Coronary artery (tissue), 2 donors: ENCODE data around the gene OR14A16.
A peak's percentile ranks its signal among the peaks of the same experiment; 100 is the strongest.

Experiments used
- DNase-seq: peaks from one replicate; pipeline ENCODE4 v3.0.0-alpha.2; 2017; ENCODE audit warnings: low spot score
- H3K27ac ChIP-seq, 2 donors: fragments of 200-600 bp; sonication (generic); one replicate each; pipeline ENCODE4 v1.5.1; 2016 to 2019
- H3K4me3 ChIP-seq: fragments of 200-600 bp; sonication (generic); 2 replicates; pipeline ENCODE4 v1.5.1; 2016; ENCODE audit warnings: mild to moderate bottlenecking, moderate library complexity
- TF ChIP-seq, protein P1 (sequence below): fragments of 200-600 bp; sonication (generic); IDR thresholded peaks from one replicate; pipeline ENCODE4 v1.5.1; 2019; ENCODE audit warnings: antibody characterized with exemption

OR14A16 gene, protein sequence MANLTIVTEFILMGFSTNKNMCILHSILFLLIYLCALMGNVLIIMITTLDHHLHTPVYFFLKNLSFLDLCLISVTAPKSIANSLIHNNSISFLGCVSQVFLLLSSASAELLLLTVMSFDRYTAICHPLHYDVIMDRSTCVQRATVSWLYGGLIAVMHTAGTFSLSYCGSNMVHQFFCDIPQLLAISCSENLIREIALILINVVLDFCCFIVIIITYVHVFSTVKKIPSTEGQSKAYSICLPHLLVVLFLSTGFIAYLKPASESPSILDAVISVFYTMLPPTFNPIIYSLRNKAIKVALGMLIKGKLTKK

DNA sequence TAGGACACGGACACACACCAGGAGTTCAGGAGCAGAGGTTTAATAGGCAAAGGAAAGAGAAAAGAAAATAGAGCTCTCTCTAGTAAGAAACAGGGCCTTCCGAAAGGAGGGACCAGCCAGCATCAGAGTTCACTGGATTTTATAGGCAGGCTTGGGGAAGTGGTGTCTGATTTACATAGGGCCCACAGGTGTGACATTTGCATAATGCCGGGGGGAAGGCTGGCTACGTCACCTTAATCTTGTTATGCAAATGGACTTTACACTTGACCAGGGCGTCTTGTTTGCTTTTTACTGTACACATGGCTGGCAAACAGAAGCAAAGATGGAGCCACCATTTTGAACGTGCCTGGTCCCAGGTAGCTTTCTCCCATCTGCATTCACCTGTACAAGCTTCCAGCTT lies at the start of gene OR14A16:
OR14A16 (minus strand) TSS at position 97 of the 400 bp plus-strand sequence. CDS start 8,390 bp downstream, outside the sequence.
- Histone ChIP-seq H3K27ac (no peak within 1 kb of the TSS), H3K4me3 (no peak within 1 kb of the TSS)
- DNase-seq, result no peak
- TF ChIP-seq, protein P1, sequence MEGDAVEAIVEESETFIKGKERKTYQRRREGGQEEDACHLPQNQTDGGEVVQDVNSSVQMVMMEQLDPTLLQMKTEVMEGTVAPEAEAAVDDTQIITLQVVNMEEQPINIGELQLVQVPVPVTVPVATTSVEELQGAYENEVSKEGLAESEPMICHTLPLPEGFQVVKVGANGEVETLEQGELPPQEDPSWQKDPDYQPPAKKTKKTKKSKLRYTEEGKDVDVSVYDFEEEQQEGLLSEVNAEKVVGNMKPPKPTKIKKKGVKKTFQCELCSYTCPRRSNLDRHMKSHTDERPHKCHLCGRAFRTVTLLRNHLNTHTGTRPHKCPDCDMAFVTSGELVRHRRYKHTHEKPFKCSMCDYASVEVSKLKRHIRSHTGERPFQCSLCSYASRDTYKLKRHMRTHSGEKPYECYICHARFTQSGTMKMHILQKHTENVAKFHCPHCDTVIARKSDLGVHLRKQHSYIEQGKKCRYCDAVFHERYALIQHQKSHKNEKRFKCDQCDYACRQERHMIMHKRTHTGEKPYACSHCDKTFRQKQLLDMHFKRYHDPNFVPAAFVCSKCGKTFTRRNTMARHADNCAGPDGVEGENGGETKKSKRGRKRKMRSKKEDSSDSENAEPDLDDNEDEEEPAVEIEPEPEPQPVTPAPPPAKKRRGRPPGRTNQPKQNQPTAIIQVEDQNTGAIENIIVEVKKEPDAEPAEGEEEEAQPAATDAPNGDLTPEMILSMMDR, result no peak

DNA sequence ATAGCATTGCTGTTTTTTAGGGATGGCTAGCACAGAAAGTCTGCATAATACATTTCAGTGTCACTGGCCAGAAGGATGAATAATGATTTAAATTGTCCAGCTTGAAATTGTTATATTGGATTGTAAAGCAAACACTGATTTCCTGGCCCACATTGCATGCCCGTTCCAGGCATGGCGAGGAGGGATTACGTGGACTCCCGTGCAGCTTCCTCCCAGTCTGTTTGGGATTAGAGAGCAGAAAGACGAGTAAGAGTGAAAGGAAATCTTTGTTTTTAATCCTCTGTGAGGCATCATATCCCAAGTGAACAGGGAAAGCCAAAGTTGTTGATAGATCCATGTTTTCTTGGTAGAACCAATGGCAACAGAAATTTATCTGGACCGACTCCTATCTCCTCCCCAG lies 41.5 kb upstream of the OR14A16 start:
- Histone ChIP-seq H3K27ac (no peak overlapping the region), H3K4me3 (no peak overlapping the region)
- TF ChIP-seq, protein P1, result no peak
- DNase-seq, result no peak

- TF ChIP-seq, protein P1, result no peak
- Histone ChIP-seq H3K4me3 (no peak overlapping the region), H3K27ac (no peak overlapping the region)
- no peak for DNase-seq
These were observed 40.7 kb upstream of the OR14A16 start for GRCh38 chr1:247864644-247865043.

GRCh38 chr1:247862756-247863155 lies 38.8 kb upstream of the OR14A16 start:
- H3K27ac ChIP-seq, result no peak overlapping the region
- no peak for DNase-seq
- no peak overlapping the region for H3K4me3 ChIP-seq
- TF ChIP-seq, protein P1, result no peak

GRCh38 chr1:247857985-247858619 lies 34.2 kb upstream of the OR14A16 start:
- no peak for DNase-seq
- no peak overlapping the region for H3K27ac ChIP-seq
- peak overlapping the region; percentile 81 for H3K4me3 ChIP-seq
- TF ChIP-seq, protein P1, result no peak

DNA sequence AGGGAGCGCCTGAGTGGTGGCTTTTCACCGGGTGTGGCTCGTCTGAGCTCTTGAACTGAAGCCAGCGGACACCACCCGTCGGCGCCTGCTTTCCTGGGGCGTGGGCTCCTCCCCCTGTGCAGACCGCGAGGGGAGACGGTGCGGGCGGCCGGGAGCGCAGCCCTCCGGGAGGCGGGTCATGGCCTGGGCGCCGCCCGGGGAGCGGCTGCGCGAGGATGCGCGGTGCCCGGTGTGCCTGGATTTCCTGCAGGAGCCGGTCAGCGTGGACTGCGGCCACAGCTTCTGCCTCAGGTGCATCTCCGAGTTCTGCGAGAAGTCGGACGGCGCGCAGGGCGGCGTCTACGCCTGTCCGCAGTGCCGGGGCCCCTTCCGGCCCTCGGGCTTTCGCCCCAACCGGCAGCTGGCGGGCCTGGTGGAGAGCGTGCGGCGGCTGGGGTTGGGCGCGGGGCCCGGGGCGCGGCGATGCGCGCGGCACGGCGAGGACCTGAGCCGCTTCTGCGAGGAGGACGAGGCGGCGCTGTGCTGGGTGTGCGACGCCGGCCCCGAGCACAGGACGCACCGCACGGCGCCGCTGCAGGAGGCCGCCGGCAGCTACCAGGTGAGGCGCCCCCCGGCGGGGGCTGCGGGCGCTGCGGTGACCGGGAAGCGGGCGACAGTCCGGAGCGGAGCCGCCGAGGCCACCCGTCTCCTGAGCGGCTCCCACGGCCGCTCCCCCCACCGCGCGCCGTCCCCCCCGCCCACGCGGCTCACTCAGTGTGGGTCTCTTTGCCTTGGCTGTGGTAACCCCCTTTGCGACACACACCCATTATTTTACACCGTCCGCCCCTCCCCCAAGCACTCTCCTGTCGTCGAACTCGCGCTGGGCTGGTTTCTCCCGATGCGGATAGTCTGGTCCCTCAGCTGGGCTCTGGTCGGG lies 33.4 kb upstream of the OR14A16 start, which contains the start of gene TRIM58:
TRIM58 (plus strand) TSS at position 119 of the 916 bp plus-strand sequence; CDS start at position 179, 60 bp downstream.
- Histone ChIP-seq H3K4me3 (peak within 1 kb of the TSS; percentile 81), H3K27ac (peak within 1 kb of the TSS in 1 of 2 donors; percentile 57)
- DNase-seq, result peak; percentile 75

More for the DNA sequence above, 33.4 kb upstream of the OR14A16 start, which contains the start of gene TRIM58:
- TF ChIP-seq, protein P1, result no peak
